NCI-H446 (cell line): ENCODE results near the gene ATG7.
"Not testable (repeated sequence)": the region's sequence is repeated elsewhere in the genome, so short reads cannot be mapped to it uniquely, and the experiment has no call there.

Experiments used
- DNase-seq, 2 experiments: peaks; one replicate each; lab custom pipeline; 2025; lab: John Stamatoyannopoulos, UW

ATG7 gene

GRCh38 chr3:11431319-11431718 is 159.1 kb downstream of the ATG7 start:
- DNase-seq = no peak

- DNase-seq = no peak
These were observed 161.9 kb downstream of the ATG7 start for GRCh38 chr3:11434017-11434526.

GRCh38 chr3:11434563-11435096 is 162.4 kb downstream of the ATG7 start:
- no peak for DNase-seq

- DNase-seq = no peak
These were observed 163.4 kb downstream of the ATG7 start for GRCh38 chr3:11435440-11436165.

- no peak for DNase-seq
These were observed 164.6 kb downstream of the ATG7 start for GRCh38 chr3:11436775-11437174.

DNA sequence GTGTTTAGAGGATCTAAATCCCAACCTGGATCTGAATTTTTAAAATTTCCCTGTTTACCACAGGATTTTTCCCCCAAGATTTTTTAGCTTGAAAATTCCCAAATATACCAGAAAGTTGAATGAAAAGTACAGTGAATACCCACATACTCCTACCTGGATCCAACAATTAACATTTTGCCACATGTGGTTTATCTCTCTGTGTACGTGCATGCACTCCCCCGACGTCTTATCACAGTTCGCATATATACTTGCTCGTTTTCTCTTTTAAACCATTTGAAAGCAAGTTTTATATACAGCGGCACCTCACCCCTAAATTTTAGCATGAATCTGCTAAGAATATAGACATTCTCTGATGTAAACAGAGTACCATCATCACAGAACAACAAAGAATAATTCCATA is 165.3 kb downstream of the ATG7 start:
- DNase-seq = no peak

DNA sequence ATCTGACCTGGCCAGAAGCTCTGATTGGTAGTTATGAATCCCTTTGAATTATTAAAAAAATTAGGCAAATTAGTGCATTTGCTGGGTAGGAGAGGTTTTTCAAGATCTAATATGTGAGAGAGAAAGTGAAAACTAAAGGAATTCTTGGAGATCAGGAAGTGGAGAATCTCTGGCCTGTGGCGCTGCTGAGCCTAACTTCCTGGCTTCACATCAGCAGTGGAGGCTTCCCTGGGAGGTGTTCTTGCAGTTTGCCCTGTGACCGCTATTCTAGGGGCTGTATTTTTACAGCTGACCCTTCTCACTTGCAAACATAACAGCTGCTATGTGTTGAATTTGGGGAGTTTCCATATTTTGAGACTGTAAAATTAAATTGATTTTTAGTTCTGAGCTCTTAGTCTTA is 166.4 kb downstream of the ATG7 start:
- no peak for DNase-seq

- not testable (repeated sequence) for DNase-seq
These were observed 169.1 kb downstream of the ATG7 start for GRCh38 chr3:11441346-11441745.

DNA sequence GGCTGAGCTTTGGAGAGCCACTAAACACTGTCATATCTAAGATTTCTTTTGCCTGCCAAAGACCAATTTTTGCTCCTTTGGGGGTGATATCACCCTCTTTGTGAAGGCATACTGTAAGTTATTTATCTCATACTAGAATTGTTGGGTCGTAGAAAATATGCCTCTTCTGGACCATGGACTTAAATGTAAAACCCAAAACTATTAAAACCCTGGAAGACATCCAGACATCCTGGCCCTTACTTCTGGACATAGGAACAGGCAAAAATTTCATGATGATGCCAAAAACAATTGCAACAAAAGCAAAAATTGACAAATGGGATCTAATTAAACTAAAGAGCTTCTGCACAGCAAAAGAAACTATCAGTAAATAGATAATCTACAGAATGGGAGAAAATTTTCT is 172.2 kb downstream of the ATG7 start:
- no peak for DNase-seq

DNA sequence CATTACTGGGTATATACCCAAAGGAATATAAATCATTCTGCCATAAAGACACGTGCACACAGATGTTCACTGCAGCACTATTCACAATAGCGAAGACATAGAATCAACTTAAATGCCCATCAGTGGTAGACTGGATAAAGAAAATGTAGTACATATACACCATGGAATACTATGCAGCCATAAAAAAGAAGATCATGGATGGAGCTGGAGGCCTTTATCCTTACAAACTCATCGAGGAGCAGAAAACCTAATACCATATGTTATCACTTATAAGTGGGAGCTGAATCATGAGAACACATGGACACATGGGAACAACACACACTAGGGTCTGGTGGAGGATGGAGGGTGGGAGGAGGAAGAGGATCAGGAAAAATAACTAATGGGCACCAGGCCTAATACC is 173.0 kb downstream of the ATG7 start:
- not testable (repeated sequence) for DNase-seq

DNA sequence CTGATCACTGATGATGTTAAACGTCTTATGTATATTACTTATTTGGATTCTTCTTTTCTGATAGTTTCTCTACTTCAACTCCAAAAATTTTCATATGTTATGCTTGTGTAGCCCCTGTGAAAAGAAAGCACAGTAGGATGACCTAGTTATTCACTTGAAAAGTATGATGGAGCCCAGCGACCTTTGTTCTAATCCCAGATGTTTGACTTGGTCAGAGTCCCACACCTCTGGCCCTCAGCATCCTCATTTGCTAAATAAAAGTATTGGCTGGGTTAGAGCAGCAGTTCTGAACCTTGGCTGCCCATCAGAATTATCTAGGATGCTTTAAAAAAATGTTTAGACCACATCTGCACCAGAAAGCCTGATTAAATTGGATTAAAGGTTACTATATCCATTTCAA is 173.7 kb downstream of the ATG7 start:
- DNase-seq = no peak

GRCh38 chr3:11447584-11448200 is 175.5 kb downstream of the ATG7 start:
- no peak for DNase-seq

GRCh38 chr3:11450015-11450414 is 177.8 kb downstream of the ATG7 start:
- DNase-seq = no peak

- no peak for DNase-seq
These were observed 180.1 kb downstream of the ATG7 start for GRCh38 chr3:11452312-11452711.

GRCh38 chr3:11452885-11453847 is 181.0 kb downstream of the ATG7 start:
- DNase-seq = no peak

DNA sequence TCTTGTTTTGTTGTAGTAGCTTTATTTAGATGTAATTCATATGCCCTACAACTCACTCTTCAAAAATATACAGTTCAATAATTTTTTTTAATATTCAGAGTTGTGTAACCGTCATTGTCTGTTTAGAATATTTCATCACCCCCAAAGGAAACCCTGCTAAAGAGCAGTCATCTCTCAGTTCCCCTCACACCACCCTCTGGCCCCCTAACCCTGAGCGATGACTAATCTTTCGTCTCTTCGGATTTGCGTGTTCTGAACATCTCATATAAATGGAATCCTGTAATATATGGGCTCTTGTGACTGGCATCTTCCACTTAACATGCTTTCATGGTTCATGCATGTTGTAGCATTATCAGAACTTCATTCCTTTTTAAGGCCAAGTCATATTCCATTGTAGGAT is 183.8 kb downstream of the ATG7 start:
- DNase-seq = no peak

DNA sequence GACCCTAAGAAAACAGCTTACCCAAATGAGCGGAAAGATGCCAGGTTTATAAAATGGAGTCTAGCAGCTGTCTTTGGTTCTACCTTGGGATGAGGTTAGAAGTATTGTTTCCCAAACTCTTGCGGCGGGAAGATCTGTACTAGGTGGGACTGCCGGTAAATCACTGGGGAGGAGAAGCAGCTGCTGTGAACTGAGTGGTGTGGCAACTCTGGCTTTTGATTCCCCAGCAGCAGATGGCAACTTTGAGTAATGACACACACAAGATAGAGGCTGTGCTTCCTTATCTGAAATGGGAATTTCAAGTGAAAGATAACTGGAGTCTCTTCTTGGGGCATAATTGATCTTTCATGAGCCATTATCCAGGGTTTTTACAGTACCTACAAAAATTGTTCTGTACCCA is 184.9 kb downstream of the ATG7 start:
- DNase-seq = no peak

DNA sequence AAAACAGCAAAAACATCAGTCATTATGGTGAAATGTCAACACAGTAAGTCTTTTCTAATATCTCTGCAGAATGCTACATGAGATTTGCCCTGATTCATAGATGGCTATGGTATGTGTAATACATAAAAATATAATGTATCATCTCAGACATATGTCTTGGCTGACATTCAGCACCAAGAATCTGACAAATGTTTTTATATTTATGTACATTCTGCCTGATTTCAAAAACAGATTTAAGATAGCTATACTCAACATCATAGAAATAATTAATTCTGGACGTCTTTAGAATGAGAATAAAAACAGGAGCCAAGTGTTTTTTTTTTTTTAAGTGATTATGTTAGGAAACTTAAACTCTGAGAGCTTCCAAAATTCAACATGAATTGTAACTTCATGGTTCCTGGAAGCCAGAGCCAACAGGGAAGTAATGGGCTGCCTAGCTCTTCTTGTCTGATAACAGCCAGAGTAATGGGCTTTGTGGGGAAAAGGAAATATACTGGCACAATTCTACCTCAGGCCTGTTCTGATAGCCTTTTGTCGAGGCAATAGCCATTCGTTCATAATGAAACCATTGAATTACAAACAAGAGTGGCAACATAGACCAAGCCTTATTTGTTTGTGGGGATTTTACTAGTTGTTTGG is 187.1 kb downstream of the ATG7 start:
- no peak for DNase-seq

- no peak for DNase-seq
These were observed 189.0 kb downstream of the ATG7 start for GRCh38 chr3:11461226-11461625.

GRCh38 chr3:11462673-11463072 is 190.5 kb downstream of the ATG7 start:
- not testable (repeated sequence) for DNase-seq

DNA sequence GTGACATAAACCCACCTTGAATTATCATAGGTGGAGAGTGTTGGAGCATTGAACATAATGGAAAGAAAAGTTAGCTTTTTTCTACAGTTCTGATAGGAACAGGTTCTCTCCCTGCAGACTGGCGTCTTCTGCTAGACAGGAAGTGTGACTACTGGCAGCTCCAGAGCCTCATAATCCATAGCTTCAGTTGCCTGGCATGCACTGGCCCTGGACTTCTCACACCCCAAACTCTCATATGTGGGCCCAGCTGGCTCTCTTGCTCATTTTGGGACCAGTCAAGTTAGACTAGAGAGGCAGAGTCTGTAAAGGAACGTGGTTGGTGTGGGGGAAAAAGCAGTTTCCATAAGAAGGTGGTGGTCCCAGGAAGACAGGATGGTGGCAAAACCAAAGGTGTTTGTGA is 191.4 kb downstream of the ATG7 start:
- DNase-seq = no peak

GRCh38 chr3:11464356-11464755 is 192.2 kb downstream of the ATG7 start:
- DNase-seq = peak; percentile 37 to 58
